HG02970 (cell line): Measurements from ENCODE around the gene MUTYH.
"Not testable (repeated sequence)": the region's sequence is repeated elsewhere in the genome, so short reads cannot be mapped to it uniquely, and the experiment has no call there.

ENCODE experiments used
- ATAC-seq: cut with Tn5 transposase; IDR thresholded peaks from one replicate; pipeline ENCODE4 v1.9.1; 2021; ENCODE audit warnings: mild to moderate bottlenecking, moderate library complexity, moderate number of reproducible peaks; ENCODE audit not compliant: unreplicated experiment, low FRiP score

The MUTYH gene

DNA sequence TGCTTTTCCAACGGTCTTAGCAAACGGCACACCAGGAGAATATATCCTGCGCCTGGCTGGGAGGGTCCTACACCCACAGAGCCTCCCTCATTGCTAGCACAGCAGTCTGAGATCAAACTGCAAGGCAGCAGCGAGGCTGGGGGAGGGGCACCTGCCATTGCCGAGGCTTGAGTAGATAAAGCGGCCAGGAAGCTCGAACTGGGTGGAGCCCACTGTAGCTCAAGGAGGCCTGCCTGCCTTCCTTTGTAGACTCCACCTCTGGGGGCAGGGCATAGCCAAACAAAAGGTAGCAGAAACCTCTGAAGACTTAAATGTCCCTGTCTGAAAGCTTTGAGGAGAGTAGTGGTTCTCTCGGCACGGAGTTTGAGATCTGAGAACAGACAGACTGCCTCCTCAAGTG is 55.4 kb downstream of the MUTYH start:
- not testable (repeated sequence) for ATAC-seq

DNA sequence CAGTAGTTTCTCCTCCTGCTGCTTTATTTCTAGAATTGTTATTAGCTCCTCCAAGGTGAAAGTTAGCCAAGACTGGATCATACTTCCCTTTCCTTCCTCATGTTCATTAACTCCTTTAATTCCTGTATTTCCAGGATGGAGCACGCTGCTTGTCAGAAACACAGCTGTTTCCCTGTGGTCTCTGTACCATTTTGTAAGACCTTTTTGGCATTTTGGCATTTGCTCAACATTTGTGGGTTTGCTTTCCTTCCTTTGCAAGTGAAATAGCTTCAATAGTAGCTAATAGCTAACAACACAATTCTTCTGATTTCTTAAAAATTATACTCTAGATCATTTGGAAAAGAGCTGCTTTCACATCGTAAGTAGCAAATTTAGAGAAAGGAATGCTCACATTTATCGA is 57.9 kb downstream of the MUTYH start:
- no peak for ATAC-seq
